GM19328 (cell line): ENCODE measurements around the gene PRKCE.
"Not testable (repeated sequence)": the region's sequence is repeated elsewhere in the genome, so short reads cannot be mapped to it uniquely, and the experiment has no call there.

Source experiments
- ATAC-seq: cut with Tn5 transposase; IDR thresholded peaks from one replicate; pipeline ENCODE4 v1.9.1; 2021; ENCODE audit warnings: mild to moderate bottlenecking, moderate library complexity; ENCODE audit not compliant: unreplicated experiment

PRKCE gene

GRCh38 chr2:45881970-45882581, 230.6 kb downstream of the PRKCE start:
- no peak for ATAC-seq

GRCh38 chr2:45882707-45883602, 231.5 kb downstream of the PRKCE start:
- ATAC-seq: no peak

- no peak for ATAC-seq
These were observed 232.1 kb downstream of the PRKCE start for GRCh38 chr2:45883603-45884000.

- ATAC-seq: no peak
These were observed 232.7 kb downstream of the PRKCE start for GRCh38 chr2:45884126-45884525.

- no peak for ATAC-seq
These were observed 233.7 kb downstream of the PRKCE start for GRCh38 chr2:45885171-45885621.

- ATAC-seq: no peak
These were observed 234.7 kb downstream of the PRKCE start for GRCh38 chr2:45886171-45886663.

GRCh38 chr2:45888167-45888566, 236.7 kb downstream of the PRKCE start:
- no peak for ATAC-seq

GRCh38 chr2:45888641-45889040, 237.2 kb downstream of the PRKCE start:
- no peak for ATAC-seq

GRCh38 chr2:45889053-45889452, 237.6 kb downstream of the PRKCE start:
- peak; percentile 86 for ATAC-seq

GRCh38 chr2:45889620-45890370, 238.3 kb downstream of the PRKCE start:
- ATAC-seq: no peak

- ATAC-seq: not testable (repeated sequence)
These were observed 238.8 kb downstream of the PRKCE start for GRCh38 chr2:45890371-45890646.

- no peak for ATAC-seq
These were observed 239.3 kb downstream of the PRKCE start for GRCh38 chr2:45890819-45891218.

- no peak for ATAC-seq
These were observed 240.4 kb downstream of the PRKCE start for GRCh38 chr2:45891719-45892424.

- no peak for ATAC-seq
These were observed 240.9 kb downstream of the PRKCE start for GRCh38 chr2:45892425-45892745.

GRCh38 chr2:45892757-45893156, 241.3 kb downstream of the PRKCE start:
- ATAC-seq: no peak

- no peak for ATAC-seq
These were observed 242.7 kb downstream of the PRKCE start for GRCh38 chr2:45894211-45894610.

- no peak for ATAC-seq
These were observed 243.9 kb downstream of the PRKCE start for GRCh38 chr2:45895241-45895861.

- no peak for ATAC-seq
These were observed 244.8 kb downstream of the PRKCE start for GRCh38 chr2:45896311-45896710.

GRCh38 chr2:45897842-45898241, 246.4 kb downstream of the PRKCE start:
- ATAC-seq: no peak

- ATAC-seq: no peak
These were observed 247.3 kb downstream of the PRKCE start for GRCh38 chr2:45898819-45899218.

- ATAC-seq: no peak
These were observed 248.5 kb downstream of the PRKCE start for GRCh38 chr2:45899926-45900325.
